Activated naive CD4-positive, alpha-beta T cell treated with anti-CD3 and anti-CD28 coated beads, Interleukin-2, amount 50 U/mL, for 16 hours (primary cell): Measurements from ENCODE around the gene SLC39A3.
A peak's percentile ranks its signal among the peaks of the same experiment; 100 is the strongest.

Source experiments
- DNase-seq: peaks from one replicate; pipeline ENCODE4 v3.0.0-alpha.2; 2020

Gene SLC39A3, protein sequence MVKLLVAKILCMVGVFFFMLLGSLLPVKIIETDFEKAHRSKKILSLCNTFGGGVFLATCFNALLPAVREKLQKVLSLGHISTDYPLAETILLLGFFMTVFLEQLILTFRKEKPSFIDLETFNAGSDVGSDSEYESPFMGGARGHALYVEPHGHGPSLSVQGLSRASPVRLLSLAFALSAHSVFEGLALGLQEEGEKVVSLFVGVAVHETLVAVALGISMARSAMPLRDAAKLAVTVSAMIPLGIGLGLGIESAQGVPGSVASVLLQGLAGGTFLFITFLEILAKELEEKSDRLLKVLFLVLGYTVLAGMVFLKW

DNA sequence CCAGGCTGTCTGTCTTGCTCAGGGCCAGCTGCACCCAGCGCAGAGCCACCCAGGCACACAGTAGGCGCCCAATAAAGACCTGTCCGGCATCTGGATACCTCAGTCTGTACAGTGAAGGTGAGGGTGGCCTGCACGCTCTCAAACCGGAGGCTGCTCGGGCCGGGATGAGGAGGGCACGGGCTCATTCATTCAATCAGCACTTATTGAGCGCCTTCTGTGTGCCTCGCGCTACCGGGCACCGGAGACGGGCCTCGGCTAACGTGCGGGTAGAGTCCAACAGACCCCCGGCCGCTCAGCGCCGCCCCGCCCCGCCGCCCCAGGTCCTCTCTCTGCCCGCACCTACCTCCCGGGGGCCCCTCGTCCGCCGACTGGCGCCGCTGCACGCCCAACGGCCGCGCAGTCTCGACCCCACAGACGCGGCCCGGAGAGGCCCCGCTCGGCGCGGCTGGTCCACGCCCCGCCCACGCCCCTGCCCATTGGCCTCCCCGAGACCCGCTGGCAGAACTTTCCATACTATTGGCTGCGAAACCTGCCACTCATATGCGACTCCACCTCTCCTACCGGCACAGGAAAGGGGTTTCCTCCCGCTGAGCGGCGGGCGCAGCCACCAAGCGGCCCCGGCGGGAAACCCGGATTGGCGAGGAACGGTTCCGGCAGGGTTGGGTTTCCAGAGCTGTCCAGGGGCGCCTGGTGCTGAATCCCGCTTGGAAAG, at the start of gene SLC39A3:
SLC39A3 (minus strand) TSS at position 416 of the 712 bp plus-strand sequence. CDS start 2,760 bp downstream, outside the sequence.
- peak; percentile 99 for DNase-seq

DNA sequence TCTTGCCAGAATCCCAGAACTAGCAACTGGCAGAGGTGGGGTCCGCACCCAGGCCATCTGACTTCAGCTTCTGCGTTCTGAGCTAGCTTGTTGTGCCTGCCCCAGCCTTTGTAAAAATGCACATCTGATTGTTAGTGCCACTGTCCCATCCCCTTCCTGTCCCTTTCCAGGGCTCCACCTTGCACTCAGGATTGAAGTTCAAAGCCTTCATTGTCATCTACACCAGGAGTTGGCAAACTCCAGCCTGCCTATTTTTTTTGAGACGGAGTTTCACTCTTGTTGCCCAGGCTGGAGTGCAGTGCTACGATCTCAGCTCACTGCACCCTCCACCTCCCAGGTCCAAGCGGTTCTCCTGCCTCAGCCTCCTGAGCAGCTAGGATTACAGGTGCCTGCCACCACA, 48.4 kb upstream of the SLC39A3 start:
- no peak for DNase-seq

DNA sequence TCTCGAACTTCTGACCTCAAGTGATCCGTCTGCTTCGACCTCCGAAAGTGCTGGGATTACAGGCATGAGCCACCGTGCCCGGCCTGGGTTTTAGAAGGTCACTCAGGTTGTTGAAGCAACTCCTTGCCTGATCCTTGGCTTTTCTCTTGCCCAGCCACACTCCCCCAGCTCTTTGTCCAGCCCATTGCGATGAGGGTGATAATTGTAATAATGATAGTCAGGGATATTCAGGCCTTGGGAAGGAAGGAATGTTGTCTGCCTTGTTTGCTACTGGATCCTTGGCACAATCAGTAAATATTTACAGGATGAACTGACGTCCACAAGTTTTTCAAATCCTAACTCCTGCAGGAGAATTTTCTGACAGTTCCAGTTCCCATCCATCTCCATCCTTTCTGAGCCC, 47.3 kb upstream of the SLC39A3 start:
- no peak for DNase-seq

- peak; percentile 100 for DNase-seq
Observed at GRCh38 chr19:2785244-2785997, 45.6 kb upstream of the SLC39A3 start, which contains the start of gene THOP1. Gene THOP1, plus strand, starts transcription at chr19:2785503. Its CDS starts 160 bp downstream, at chr19:2785663.

DNA sequence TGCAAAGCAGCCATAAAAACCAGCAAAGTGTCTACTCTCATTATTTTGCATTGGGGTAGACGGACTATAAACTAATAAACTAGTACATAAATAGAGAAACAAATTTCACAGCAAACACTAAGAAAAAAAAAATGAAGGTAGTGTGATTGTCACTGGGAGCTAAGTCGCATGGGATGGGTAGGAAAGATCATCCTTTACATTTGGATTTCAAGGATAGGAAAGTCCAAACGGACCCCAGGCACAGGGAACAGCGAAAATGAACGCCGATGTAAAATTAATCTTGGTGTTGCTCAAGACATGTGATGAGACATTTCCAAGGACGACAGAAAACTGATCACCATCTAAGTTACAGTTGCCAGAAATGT, 43.9 kb upstream of the SLC39A3 start:
- no peak for DNase-seq

- DNase-seq: peak; percentile 96
Observed at GRCh38 chr19:2782936-2783780, 43.3 kb upstream of the SLC39A3 start, which contains the start of gene SGTA. Gene SGTA, minus strand, starts transcription at chr19:2783273. Its CDS starts 14,205 bp downstream, at chr19:2769068.

DNA sequence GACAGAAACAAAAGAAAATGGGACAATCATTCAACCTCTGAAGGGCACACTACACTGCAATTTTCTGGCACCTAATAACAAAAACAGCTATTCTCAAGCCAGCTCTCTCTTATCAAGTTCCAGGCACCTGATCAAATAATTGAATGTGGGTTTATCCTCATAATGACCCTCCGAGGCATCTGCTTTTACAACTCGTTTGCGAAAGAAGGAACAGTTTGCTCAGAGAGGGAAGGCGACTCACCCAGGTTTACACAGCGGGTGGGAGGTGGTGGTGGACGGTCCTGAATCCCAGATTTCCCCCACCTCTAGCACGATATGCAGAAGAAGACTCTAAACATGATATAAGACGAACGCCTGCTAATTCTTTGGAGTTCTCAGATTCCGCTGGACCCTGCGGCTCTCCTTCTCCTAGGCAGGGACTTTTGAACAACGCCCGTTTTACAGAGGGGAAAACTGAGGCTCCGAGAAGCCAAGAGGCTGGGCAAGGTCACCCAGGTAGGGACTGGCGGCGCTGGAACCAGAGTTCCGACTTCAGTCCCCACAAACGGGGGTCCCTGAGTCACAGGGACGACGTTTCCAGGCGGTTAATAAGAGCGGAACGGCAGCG, 42.6 kb upstream of the SLC39A3 start:
- no peak for DNase-seq

DNA sequence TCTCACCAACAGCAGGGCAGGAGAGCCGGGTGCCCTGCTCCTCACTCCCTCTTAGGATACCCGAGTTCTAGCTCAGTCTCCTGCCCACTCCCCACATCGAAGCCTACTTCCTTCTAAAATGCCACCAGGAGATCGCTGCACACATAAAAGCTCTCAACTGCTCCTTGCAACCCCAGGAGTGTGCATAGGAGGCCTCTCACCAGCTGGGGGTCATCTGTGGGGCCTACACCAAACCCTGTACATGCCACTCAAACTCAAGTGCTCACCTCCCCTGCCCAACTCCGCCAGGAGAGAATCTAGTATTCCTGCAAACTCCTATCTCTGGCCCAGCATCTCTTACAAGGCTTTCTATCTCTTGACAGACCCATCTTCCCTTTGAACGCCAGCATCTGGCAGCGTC, 40.5 kb upstream of the SLC39A3 start:
- no peak for DNase-seq

- no peak for DNase-seq
Observed at GRCh38 chr19:2779121-2779740, 39.4 kb upstream of the SLC39A3 start.

- no peak for DNase-seq
Observed at GRCh38 chr19:2777952-2778683, 38.3 kb upstream of the SLC39A3 start.

DNA sequence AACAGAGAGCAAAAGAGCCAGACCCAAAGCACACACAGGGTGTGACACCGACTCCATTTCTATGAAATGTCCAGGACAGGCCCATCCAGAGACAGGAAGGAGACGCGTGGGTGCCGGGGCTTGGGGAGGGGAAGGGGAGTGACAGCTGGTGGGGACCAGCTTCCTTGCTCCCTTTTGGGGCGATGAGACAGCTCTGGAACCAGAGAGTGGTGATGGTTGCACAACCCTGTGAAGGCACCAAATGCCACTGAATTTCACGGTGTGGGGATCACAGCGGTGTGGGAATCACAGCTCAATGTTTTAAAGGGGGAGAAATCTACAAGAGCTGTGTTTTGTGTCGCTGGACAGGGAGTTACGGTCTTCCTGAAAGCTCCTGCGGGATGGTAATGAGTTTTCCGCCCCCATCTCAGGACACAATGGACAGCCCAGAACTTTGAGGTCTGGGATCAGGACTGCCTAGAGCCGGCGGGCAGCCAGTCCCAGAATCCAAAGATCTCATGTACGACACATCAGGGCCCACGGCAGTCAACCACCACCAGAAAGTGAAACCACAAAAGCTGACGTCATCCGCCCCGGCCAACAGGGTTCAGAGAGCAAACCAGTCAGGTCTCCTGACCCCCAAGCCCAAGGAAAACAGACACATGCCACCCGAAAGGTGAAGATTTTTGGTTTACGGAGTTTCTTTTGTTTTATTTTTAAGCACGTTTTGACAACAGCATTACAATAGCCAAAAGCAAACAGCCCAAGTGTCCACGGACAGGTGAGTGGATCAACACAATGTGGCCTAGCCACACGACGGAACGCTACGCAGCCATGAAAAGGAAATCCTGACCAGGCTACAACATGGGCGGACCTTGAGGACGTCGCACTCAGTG, 36.0 kb upstream of the SLC39A3 start:
- DNase-seq: peak; percentile 60

GRCh38 chr19:2774953-2775555, 35.2 kb upstream of the SLC39A3 start:
- DNase-seq: no peak

GRCh38 chr19:2774083-2774679, 34.4 kb upstream of the SLC39A3 start:
- DNase-seq: no peak

- DNase-seq: no peak
Observed at GRCh38 chr19:2771786-2772674, 32.2 kb upstream of the SLC39A3 start.

DNA sequence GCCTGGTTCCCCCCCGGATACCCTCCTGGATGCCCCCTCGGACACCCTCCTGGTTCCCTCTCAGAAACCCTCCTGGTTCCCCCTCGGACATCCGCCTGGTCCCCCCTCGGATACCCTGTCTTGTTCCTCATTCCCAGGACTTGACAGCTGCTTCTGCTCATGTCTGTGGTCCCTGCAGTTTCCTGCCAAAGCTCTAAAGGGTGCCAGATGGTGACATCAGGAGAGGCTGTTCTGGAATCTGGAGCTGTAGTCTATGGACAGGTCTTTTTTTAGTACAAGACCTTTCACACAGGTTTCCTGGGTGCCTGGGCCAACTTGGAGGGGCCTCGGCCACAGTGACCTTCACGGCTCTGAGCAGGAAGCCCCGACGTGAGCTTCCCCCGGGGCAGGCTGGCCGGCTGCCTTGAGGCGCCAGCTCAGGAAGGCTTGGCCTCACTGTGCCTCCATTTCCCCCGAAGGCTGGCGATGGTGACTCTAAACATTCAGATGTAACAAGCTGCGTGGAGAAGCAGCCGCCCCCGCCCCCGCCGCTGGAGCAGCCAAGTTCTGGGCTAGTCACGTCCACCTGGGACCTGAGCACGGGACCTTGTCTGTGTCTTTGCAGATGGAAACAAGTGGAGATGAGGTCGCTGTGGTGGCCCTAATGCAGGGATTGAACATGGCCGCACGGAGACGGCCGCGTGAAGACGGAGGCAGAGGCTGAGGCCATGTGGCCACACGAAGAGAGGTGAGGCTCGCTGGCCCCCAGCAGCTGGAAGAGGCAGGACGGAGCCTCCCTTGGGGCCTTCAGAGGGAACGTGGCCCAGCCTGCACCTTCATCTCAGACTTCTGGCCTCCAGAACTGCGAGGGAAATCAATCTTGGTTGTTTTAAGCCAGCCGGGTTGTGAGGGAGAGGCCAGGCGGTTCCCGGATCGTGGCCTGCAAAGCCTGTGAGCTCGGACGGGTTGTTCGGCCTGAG, 30.5 kb upstream of the SLC39A3 start:
- DNase-seq: no peak

- no peak for DNase-seq
Observed at GRCh38 chr19:2769218-2769617, 29.4 kb upstream of the SLC39A3 start.
